Measurements from ENCODE around the gene INSIG2.

The INSIG2 gene

GRCh38 chr2:118077636-118078247 lies 10.5 kb upstream of the INSIG2 start:
- H3K4me2 ChIP-seq (ENCODE audit: low read length), result no peak overlapping the region
- H3K27ac ChIP-seq, result no peak overlapping the region
- no peaks in the 10 kb centered on the region for H3K79me2 ChIP-seq
- no peak overlapping the region for H3K9ac ChIP-seq
- H3K36me3 ChIP-seq (ENCODE audit: control insufficient read depth, insufficient read depth, low read length), result no peaks in the 10 kb centered on the region
- H3K4me3 ChIP-seq (ENCODE audit: low read depth, low read length), result no peak overlapping the region
- no peaks in the 10 kb centered on the region for H3K4me1 ChIP-seq
- H3K27me3 ChIP-seq (ENCODE audit: control insufficient read depth, insufficient read depth, low read length), result no peaks in the 10 kb centered on the region
- no peaks in the 10 kb centered on the region for H3K9me3 ChIP-seq (ENCODE audit: control insufficient read depth, low read length)
- TF ChIP-seq CTCF (IDR thresholded peaks at IDR 0.05), result no peak
- no peak overlapping the region for H2AFZ ChIP-seq

GRCh38 chr2:118078734-118079133 lies 9.5 kb upstream of the INSIG2 start:
- H3K4me3 ChIP-seq (ENCODE audit: low read depth, low read length), result no peak overlapping the region
- H3K36me3 ChIP-seq (ENCODE audit: control insufficient read depth, insufficient read depth, low read length), result no peaks in the 10 kb centered on the region
- H3K79me2 ChIP-seq, result no peaks in the 10 kb centered on the region
- H3K27ac ChIP-seq, result no peak overlapping the region
- H3K4me2 ChIP-seq (ENCODE audit: low read length), result no peak overlapping the region
- TF ChIP-seq CTCF (IDR thresholded peaks at IDR 0.05), result no peak
- no peaks in the 10 kb centered on the region for H3K9me3 ChIP-seq (ENCODE audit: control insufficient read depth, low read length)
- no peak overlapping the region for H3K9ac ChIP-seq
- H3K27me3 ChIP-seq (ENCODE audit: control insufficient read depth, insufficient read depth, low read length), result no peaks in the 10 kb centered on the region
- no peak overlapping the region for H2AFZ ChIP-seq
- no peaks in the 10 kb centered on the region for H3K4me1 ChIP-seq

GRCh38 chr2:118084491-118085089 lies 3.7 kb upstream of the INSIG2 start:
- TF ChIP-seq CTCF (IDR thresholded peaks at IDR 0.05), result no peak
- Histone ChIP-seq H3K27ac (no peak overlapping the region), H3K9me3 (ENCODE audit: control insufficient read depth, low read length) (no peaks in the 10 kb centered on the region), H3K4me1 (peaks cover 2% of the 10 kb centered on the region), H2AFZ (no peak overlapping the region), H3K9ac (no peak overlapping the region), H3K4me2 (ENCODE audit: low read length) (no peak overlapping the region), H3K4me3 (ENCODE audit: low read depth, low read length) (no peak overlapping the region), H3K36me3 (ENCODE audit: control insufficient read depth, insufficient read depth, low read length) (no peaks in the 10 kb centered on the region), H3K79me2 (peaks cover 9% of the 10 kb centered on the region), H3K27me3 (ENCODE audit: control insufficient read depth, insufficient read depth, low read length) (no peaks in the 10 kb centered on the region)

- Histone ChIP-seq H3K9ac (no peak overlapping the region), H3K27ac (no peak overlapping the region), H3K79me2 (peaks cover 11% of the 10 kb centered on the region), H2AFZ (no peak overlapping the region), H3K9me3 (ENCODE audit: control insufficient read depth, low read length) (no peaks in the 10 kb centered on the region), H3K4me1 (peaks cover 4% of the 10 kb centered on the region), H3K4me3 (ENCODE audit: low read depth, low read length) (no peak overlapping the region), H3K27me3 (ENCODE audit: control insufficient read depth, insufficient read depth, low read length) (no peaks in the 10 kb centered on the region), H3K36me3 (ENCODE audit: control insufficient read depth, insufficient read depth, low read length) (no peaks in the 10 kb centered on the region), H3K4me2 (ENCODE audit: low read length) (no peak overlapping the region)
- no peak for TF ChIP-seq CTCF (IDR thresholded peaks at IDR 0.05)
Measured at GRCh38 chr2:118085173-118086023, 2.9 kb upstream of the INSIG2 start.
